Heart left ventricle (tissue), 13 donors: ENCODE measurements around the gene ASCC2.

Experiments used
- CTCF ChIP-seq, 12 donors: fragments of 200-600 bp; sonication (generic) in 4 of 12; IDR thresholded peaks; one replicate each; pipeline versions ENCODE4 v1.5.0 to v1.8.0; 2018 to 2022; ENCODE audit warnings: antibody characterized with exemption in 12 of 12, mild to moderate bottlenecking in 5 of 12
- POLR2A ChIP-seq, 2 donors: fragments of 450-650 bp; IDR thresholded peaks; one replicate each; pipeline ENCODE4 v1.6.1; 2017; ENCODE audit warnings: antibody characterized with exemption in 2 of 2, mild to moderate bottlenecking in 2 of 2, moderate library complexity in 2 of 2
- donor health status: ischemic (EF 13 %, LVEDD 7.1; RV severe dilation, severe dysfunction).
- donor health status: DM: no; HTN: yes; CAD: no.
- donor health status: DM: no; HTN: no; CAD: no.
- donor health status: ischemic (EF 25% LVEDD 6.9; RV normal size, moderate dysfunction).
- donor health status: ischemic (EF 25% LVEDD 5.7; RV mildly dilated, moderate dysfunction).
- donor health status: ischemic (EF 35%, LVEDD 5.7; RV mildly dilated, moderate dysfunction).
- donor health status: nonischemic (EF 11% LVEDD 7.7; RV severe dilation, severe dysfunction).
- donor health status: DM: yes; HTN: yes; CAD: no.
- donor health status: PGD.
- donor health status: ischemic (EF 29% LVEDD 5.4; RV normal size, mild dysfunction).
- donor health status: nonischemic (EF 23%, LVEDD 6.1; RV moderate dilation, normal function).

GRCh38 chr22:29882716-29883044 is 44.6 kb upstream of the ASCC2 start:
- no peak for TF ChIP-seq CTCF (IDR thresholded peaks at IDR 0.05)
- TF ChIP-seq POLR2A (IDR thresholded peaks at IDR 0.05): no peak
